ENCODE data around the gene FOXA3. TPM values are rescaled to one million over a fixed set of nuclear protein-coding genes. Genes with fewer than 3 reads are reported as not detected.

Gene FOXA3
- total and polyA plus RNA-seq, 2 experiments from 2014 or later = not detected

DNA sequence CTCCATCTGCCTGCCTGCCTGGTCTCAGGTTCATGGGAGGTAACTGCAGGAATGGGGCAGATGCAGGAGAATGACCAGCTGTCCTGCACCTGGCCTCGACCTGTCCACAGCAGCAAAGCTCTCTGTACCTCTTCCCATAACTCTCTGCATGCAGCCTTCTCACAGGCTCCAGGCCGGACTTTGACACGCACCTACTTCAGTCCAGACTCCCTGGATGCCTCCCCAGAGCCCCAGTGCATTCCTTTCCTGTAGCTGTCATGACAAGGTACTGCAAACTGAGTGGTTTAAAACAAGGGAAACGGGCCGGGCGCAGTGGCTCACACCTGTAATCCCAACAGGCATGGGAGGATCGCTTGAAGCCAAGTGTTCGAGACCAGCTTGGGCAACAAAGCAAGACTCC is 47.2 kb downstream of the FOXA3 start:
- TF ChIP-seq EZH2phosphoT487 (IDR thresholded peaks at IDR 0.05; ENCODE audit: insufficient read depth, low read depth) (no peak), EZH2 (IDR thresholded peaks at IDR 0.05; ENCODE audit: insufficient read depth, poor library complexity, severe bottlenecking) (no peak)
- H3K4me1 ChIP-seq (ENCODE audit: insufficient read depth) = 0 out of 2 replicates have a peak, but pooled peaks cover 3% of the 10 kb centered on the region
- no peak overlapping the region for H2AFZ ChIP-seq
- no peaks in the 10 kb centered on the region for H3K9me2 ChIP-seq (ENCODE audit: insufficient read depth)
- in situ Hi-C loops (cut with MboI) = no loop called here
- DNase-seq = no peak
- no peaks in the 10 kb centered on the region for H3K79me2 ChIP-seq (ENCODE audit: insufficient read depth)
- no peak overlapping the region for H3K4me3 ChIP-seq
- no peaks in the 10 kb centered on the region for H4K20me1 ChIP-seq (ENCODE audit: insufficient read depth)
- no peak overlapping the region for H3K9ac ChIP-seq
- no peaks in the 10 kb centered on the region for H3K9me3 ChIP-seq (ENCODE audit: low read depth)
- WGBS, 2 experiments (ENCODE audit: low coverage in 1 of 2, low lambda C conversion rate in 2 of 2, missing lambda C conversion rate in 2 of 2) = 55% methylated on average over 8 of the region's 8 CpGs
- H3K36me3 ChIP-seq (ENCODE audit: low read depth) = no peaks in the 10 kb centered on the region
- H3K4me2 ChIP-seq (ENCODE audit: unreplicated experiment) = no peak overlapping the region
- H3K27me3 ChIP-seq (replicated peaks; ENCODE audit: insufficient read depth) = 0 out of 2 replicates have a peak, but pooled peaks cover 7% of the 10 kb centered on the region
- peaks cover 5% of the 10 kb centered on the region; the same call in 1 of the 2 replicates for H3F3A ChIP-seq (ENCODE audit: insufficient read depth)
- no peak overlapping the region for H3K27ac ChIP-seq

DNA sequence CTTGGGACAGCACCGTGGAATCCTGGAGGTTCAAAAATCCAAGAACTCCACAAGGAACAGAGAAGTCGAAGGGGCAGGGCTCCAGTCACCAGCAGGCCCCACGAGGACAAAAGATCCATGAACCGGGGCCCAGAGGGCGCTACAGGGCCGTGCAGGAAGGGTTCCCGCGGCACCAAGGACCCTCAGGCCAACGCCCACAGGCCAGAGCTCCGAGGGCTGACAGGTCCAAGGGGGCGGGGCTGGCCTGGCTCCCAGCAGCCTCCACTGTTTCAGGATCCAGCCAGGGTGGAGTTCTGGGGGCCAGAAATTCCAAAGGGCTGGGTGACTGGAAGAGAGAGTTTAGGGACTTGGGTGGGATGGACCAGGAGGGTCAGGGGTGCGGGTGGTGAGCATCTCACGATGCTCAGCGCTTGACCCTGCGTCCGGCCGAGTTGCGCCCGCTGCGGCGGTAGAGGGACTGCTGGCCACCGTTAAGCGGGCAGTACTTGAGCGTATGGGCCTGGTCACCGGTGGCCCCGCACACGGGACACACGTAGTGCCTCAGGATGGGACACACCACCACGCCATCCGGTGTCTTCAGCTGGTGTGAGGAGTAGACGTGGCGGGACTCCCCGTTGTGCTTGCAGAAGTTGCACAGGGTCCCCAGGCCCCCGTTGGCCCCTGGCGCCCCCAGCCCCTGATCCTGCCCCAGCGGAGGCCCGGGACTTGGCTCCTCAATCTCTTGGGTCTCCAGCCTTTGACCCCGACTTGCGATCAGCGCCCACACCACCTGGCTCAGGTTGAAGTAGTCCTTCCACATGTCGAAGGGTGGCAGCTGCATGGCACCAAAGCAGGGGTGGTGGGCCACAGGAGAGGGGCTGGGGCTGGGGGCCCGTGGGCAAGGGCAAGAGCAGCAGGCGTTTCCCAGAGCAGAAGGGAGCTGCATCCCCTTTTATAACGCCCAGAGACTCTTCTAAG is 50.0 kb downstream of the FOXA3 start, which contains the start of gene NANOS2:
TSS of gene NANOS2 (minus strand) at position 905 of the 957 bp plus-strand sequence. CDS start at position 820, 85 bp downstream.
- H3K79me2 ChIP-seq (ENCODE audit: insufficient read depth) = no peaks in the 10 kb centered on the region
- no peaks in the 10 kb centered on the region for H3K4me1 ChIP-seq (ENCODE audit: insufficient read depth)
- no peaks in the 10 kb centered on the region for H3K36me3 ChIP-seq (ENCODE audit: low read depth)
- no peaks in the 10 kb centered on the region for H3F3A ChIP-seq (ENCODE audit: insufficient read depth)
- 56 to 61% methylated on average over 32 to 40 of the region's 44 CpGs for WGBS, 2 experiments (ENCODE audit: low coverage in 1 of 2, low lambda C conversion rate in 2 of 2, missing lambda C conversion rate in 2 of 2)
- H3K4me2 ChIP-seq (ENCODE audit: unreplicated experiment) = no peak within 1 kb of the TSS
- no peak within 1 kb of the TSS for H3K4me3 ChIP-seq
- H3K27ac ChIP-seq = no peak within 1 kb of the TSS
- H3K27me3 ChIP-seq (replicated peaks; ENCODE audit: insufficient read depth) = peaks cover 15% of the 10 kb centered on the region; the same call in 1 of the 2 replicates
- H3K9ac ChIP-seq = no peak within 1 kb of the TSS
- no peaks in the 10 kb centered on the region for H4K20me1 ChIP-seq (ENCODE audit: insufficient read depth)
- in situ Hi-C loops (cut with MboI) = no loop called here
- no peak for TF ChIP-seq EZH2phosphoT487 (IDR thresholded peaks at IDR 0.05; ENCODE audit: insufficient read depth, low read depth)
- TF ChIP-seq EZH2 (IDR thresholded peaks at IDR 0.05; ENCODE audit: insufficient read depth, poor library complexity, severe bottlenecking) = no peak
- no peak within 1 kb of the TSS for H2AFZ ChIP-seq
- no peaks in the 10 kb centered on the region for H3K9me3 ChIP-seq (ENCODE audit: low read depth)
- DNase-seq = no peak
- H3K9me2 ChIP-seq (ENCODE audit: insufficient read depth) = no peaks in the 10 kb centered on the region

DNA sequence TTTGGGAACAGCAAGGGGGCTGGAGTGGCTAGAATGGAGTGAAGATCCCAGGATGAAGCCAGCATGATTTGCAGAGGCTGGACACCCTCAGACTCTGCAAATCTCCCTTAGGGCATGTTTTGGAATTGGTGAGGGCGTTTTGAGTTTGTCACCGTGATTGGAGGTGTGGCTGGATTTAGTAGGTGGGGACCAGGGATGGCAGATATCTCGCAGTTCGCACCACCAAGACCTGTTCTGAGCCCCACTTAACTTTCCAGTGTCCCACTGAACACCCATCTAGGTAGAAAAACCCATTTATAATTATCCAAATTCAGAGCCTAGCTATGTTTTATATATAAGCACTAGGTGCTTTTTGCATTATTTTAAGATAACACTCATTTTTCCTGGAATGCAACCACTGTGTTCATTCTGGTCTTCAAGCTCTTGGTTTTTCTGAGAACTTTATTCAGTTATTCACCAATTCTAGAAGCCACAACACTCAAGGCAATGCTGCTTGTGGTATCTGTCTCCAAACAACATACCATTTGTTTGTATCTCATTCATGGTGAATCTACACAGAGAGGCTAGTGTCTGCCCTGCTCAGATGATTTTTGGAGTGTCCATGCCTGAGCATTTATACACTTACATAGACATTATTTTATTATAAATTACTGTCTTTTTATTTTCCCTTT is 53.4 kb downstream of the FOXA3 start:
- Histone ChIP-seq H3K27ac (no peak overlapping the region), H4K20me1 (ENCODE audit: insufficient read depth) (no peaks in the 10 kb centered on the region), H3K9me3 (ENCODE audit: low read depth) (no peaks in the 10 kb centered on the region), H3K9me2 (ENCODE audit: insufficient read depth) (no peaks in the 10 kb centered on the region), H3K36me3 (ENCODE audit: low read depth) (no peaks in the 10 kb centered on the region), H3K27me3 (replicated peaks; ENCODE audit: insufficient read depth) (peaks cover 14% of the 10 kb centered on the region; the same call in 1 of the 2 replicates), H3K4me1 (ENCODE audit: insufficient read depth) (no peaks in the 10 kb centered on the region), H3K79me2 (ENCODE audit: insufficient read depth) (no peaks in the 10 kb centered on the region), H3K9ac (no peak overlapping the region), H3K4me2 (ENCODE audit: unreplicated experiment) (no peak overlapping the region), H2AFZ (no peak overlapping the region), H3K4me3 (no peak overlapping the region), H3F3A (ENCODE audit: insufficient read depth) (no peaks in the 10 kb centered on the region)
- in situ Hi-C loops (cut with MboI) = no loop called here
- 37 to 43% methylated on average over 4 of the region's 4 CpGs for WGBS, 2 experiments (ENCODE audit: low coverage in 1 of 2, low lambda C conversion rate in 2 of 2, missing lambda C conversion rate in 2 of 2)
- no peak for TF ChIP-seq EZH2 (IDR thresholded peaks at IDR 0.05; ENCODE audit: insufficient read depth, poor library complexity, severe bottlenecking)
- no peak for TF ChIP-seq EZH2phosphoT487 (IDR thresholded peaks at IDR 0.05; ENCODE audit: insufficient read depth, low read depth)
- no peak for DNase-seq

DNA sequence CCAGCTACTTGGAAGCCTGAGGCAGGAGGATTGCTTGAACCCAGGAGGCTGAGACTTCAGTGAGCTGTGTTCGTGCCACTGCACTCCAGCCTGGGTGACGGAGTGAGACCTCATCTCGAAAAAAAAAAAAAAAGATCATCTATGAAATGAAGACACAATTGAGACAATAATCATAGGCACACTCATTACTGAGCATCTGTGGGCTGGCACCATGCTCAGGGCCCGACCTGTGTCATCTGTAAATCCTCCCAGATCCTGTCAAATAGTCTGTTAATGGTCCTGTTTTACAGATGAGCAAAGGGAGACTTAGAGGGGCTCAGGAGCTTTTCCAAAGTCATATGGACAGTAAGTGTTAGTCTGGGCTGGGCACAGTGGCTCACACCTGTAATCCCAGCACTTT is 54.6 kb downstream of the FOXA3 start:
- Histone ChIP-seq H3K4me3 (no peak overlapping the region), H3F3A (ENCODE audit: insufficient read depth) (no peaks in the 10 kb centered on the region), H3K79me2 (ENCODE audit: insufficient read depth) (no peaks in the 10 kb centered on the region), H3K27me3 (replicated peaks; ENCODE audit: insufficient read depth) (peaks cover 14% of the 10 kb centered on the region; the same call in 1 of the 2 replicates), H3K27ac (no peak overlapping the region), H4K20me1 (ENCODE audit: insufficient read depth) (no peaks in the 10 kb centered on the region), H3K4me1 (ENCODE audit: insufficient read depth) (no peaks in the 10 kb centered on the region), H3K9me3 (ENCODE audit: low read depth) (no peaks in the 10 kb centered on the region), H3K9me2 (ENCODE audit: insufficient read depth) (no peaks in the 10 kb centered on the region), H3K9ac (no peak overlapping the region), H3K4me2 (ENCODE audit: unreplicated experiment) (no peak overlapping the region), H3K36me3 (ENCODE audit: low read depth) (no peaks in the 10 kb centered on the region), H2AFZ (no peak overlapping the region)
- in situ Hi-C loops (cut with MboI) = no loop called here
- TF ChIP-seq EZH2phosphoT487 (IDR thresholded peaks at IDR 0.05; ENCODE audit: insufficient read depth, low read depth) = no peak
- TF ChIP-seq EZH2 (IDR thresholded peaks at IDR 0.05; ENCODE audit: insufficient read depth, poor library complexity, severe bottlenecking) = no peak
- no peak for DNase-seq
- WGBS, 2 experiments (ENCODE audit: low coverage in 1 of 2, low lambda C conversion rate in 2 of 2, missing lambda C conversion rate in 2 of 2) = 24 to 32% methylated on average over 4 of the region's 4 CpGs
